ENCODE results near the gene TXNL4A. TPM values are rescaled to one million over a fixed set of nuclear protein-coding genes. Genes with fewer than 3 reads are reported as not detected.

The TXNL4A gene
- 79.0 and 88.0 TPM in 2 replicates for total RNA-seq

DNA sequence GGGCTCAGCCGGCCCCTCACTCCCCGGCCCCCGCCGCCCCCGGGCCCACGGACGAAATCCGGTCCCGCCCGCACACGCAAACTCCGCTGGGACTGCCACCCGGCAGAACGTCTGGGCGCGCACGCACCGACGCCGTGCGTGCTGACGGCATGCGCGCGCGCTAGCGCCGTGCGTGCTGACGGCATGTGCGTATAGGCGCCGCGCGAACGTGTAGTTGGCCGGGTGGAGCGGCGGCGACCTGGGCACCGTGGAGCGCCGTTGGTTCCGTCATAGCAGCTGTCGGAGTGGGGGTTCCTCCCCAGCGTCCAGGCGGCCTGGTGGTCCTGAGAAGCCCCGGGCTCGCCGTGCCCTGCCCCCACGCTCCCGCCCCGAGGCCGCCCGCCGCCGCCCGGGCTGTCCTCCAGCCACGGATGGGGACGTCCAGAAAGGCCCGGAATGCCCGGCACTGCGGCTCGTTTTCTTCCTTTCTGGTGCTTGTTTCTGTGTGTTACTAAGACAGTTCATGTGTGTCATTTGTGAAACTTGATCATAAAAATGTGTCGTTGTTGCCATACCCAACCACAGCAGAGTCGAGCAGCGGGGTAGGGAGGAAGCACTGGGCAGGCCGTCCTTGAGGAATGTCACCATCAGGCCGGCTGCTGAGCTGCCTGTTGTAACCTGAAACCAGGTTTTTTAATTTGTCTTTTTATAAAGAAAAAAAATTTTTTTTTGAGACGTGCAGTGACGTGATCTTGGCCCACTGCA is at the start of gene TXNL4A:
TSS of gene TXNL4A (minus strand) at position 113 of the 744 bp plus-strand sequence. CDS start 171 bp downstream, outside the sequence.

DNA sequence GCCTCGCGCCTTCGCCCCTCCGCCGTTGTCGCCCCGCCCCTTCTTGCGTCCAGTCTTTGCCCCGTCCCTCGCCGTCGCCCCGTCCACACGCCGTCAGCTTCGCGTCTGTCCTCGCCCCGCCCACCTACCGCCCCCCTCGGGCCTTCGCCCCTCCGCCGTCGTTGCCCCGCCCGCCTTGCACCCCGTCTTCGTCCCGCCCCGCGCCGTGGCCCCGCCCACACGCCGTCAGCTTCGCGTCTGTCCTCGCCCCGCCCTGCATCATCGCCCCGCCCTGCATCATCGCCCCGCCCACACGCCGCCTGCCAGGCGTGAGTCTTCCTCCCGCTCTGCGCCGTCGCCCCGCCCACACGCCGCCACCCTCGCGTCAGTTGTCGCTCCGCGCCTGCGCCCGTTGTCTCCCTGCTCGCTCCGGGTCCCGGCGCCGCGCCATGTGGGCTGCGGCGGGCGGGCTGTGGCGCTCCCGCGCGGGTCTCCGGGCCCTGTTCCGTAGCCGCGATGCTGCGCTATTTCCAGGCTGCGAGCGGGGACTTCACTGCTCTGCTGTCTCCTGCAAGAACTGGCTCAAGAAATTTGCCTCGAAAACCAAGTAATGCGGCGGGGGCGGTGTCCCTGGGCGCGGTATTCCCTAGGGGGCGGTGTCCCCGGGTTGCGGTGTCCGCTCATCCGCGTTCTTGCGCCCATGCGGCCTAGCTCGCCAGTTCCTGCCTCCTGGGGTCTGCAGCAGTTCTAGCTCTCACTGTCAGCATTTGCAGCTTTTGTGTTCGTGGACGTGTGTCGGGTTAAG is 45.9 kb upstream of the TXNL4A start, which contains the start of gene RBFA:
TSS of gene RBFA (plus strand) at position 367 of the 784 bp plus-strand sequence. CDS start at position 429, 62 bp downstream.

DNA sequence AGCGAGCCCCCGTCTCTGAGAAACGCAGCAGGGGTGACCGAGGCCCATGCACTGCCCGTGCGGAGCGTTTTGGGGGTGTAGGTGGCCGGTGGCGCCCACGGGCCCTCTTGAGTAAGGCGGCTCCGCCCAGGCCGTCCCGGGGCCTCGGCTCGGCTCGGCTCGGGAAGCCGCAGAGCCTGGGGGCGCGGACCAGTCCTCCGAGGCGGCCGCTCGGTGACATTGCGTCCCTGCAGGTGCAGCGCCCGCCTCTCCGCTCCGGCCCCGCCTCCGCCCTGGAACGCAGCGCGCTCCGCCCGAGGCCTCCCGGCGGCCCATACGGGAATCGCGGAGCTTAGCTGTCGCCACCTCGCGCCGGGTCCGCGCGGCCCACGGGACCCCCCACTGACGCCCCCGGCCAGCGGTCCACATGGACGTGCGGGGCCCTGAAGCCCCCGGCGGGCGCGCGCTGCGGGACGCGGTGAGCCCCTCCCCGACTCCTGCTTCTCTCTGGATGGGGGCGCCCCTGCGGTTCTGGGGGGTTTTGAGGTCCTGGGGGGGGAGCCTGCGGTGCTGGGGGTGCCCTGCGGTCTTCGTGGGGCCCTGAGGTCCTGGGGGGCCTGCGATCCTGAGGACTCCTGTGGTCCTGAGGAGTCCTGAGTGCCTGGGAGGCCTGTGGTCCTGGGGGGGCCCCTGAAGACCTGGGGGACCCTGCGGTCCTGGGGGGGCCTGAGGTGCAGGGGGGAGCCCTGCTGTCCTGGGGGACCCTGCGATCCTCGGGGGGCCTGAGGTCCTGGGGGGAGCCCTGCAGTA is 23.8 kb downstream of the TXNL4A start, which contains the start of gene HSBP1L1:
TSS of gene HSBP1L1 (plus strand) at position 314 of the 789 bp plus-strand sequence. CDS start at position 407, 93 bp downstream.

GRCh38 chr18:79951545-79952455 is 36.6 kb downstream of the TXNL4A start, which contains the start of gene SLC66A2:
Gene SLC66A2 (minus strand): TSS chr18:79951653. CDS start chr18:79950926, 727 bp downstream.

Other genes starting within 250 kb of the TXNL4A start
- not detected in 2 replicates for gene KCNG2, start 190.6 kb downstream of the TXNL4A start, total RNA-seq
- gene SLC66A2, start 36.9 kb downstream of the TXNL4A start, total RNA-seq, result 37.2 and 39.0 TPM in 2 replicates
- 2.0 and 2.2 TPM in 2 replicates for gene HSBP1L1, start 23.9 kb downstream of the TXNL4A start, total RNA-seq
- gene RBFA, start 45.9 kb upstream of the TXNL4A start, total RNA-seq, result 33.3 and 34.3 TPM in 2 replicates
- 11.4 and 12.6 TPM in 2 replicates for gene ADNP2, start 120.7 kb upstream of the TXNL4A start, total RNA-seq